Endothelial cell of umbilical vein (primary cell): ENCODE measurements around the gene AGRN. TPM values are rescaled to one million over a fixed set of nuclear protein-coding genes. Genes with fewer than 3 reads are reported as not detected.

ENCODE experiments used
- BruUV-seq: library from RNA; stranded (reverse); fragments of 400-500 nt; replicated peaks from 2 replicates; lab custom pipeline; 2021; lab: Mats Ljungman, UMichigan
- CTCF ChIA-PET: fragments of 300-600, 350-600 bp; sonication (Branson Sonifier 250); formaldehyde crosslinking; loops from one replicate; lab custom pipeline; 2021; ENCODE audit warnings: antibody characterized with exemption, inconsistent platforms; lab: Charles Lee
- POLR2A ChIA-PET: fragments of 300-600, 350-600 bp; sonication (Branson Sonifier 250); formaldehyde crosslinking; loops from one replicate; lab custom pipeline; 2021; ENCODE audit warnings: antibody characterized with exemption, inconsistent platforms; lab: Charles Lee
- DNase-seq: peaks from one replicate; pipeline ENCODE4 v3.0.0-alpha.2; 2011; ENCODE audit warnings: low read depth, low spot score
- FAIRE-seq: peaks from 2 replicates; lab custom pipeline; 2011; peaks lifted over from hg19 to GRCh38; lab: Jason Lieb, UNC
- H2AFZ ChIP-seq: 2 replicates; pipeline ENCODE4 v1.6.0; 2012; ENCODE audit warnings: low read depth, low read length, control low read depth, inconsistent platforms
- H3K27ac ChIP-seq: 2 replicates; pipeline ENCODE4 v1.5.1; 2011; ENCODE audit warnings: low read depth, mild to moderate bottlenecking, control low read depth, low read length, moderate library complexity; ENCODE audit not compliant: insufficient read depth
- H3K27me3 ChIP-seq, 2 experiments: 2 replicates each; pipeline versions ENCODE4 v1.6.0 to v1.6.1; 2011; ENCODE audit warnings: low read length in 2 of 2, mixed read lengths in 1 of 2; ENCODE audit not compliant: control insufficient read depth in 2 of 2, insufficient read depth in 2 of 2
- H3K36me3 ChIP-seq, 2 experiments: 2 replicates in 1 of 2; 3 replicates in 1 of 2; pipeline ENCODE4 v1.5.1; 2011; ENCODE audit warnings: low read length in 2 of 2, mild to moderate bottlenecking in 1 of 2, moderate library complexity in 1 of 2; ENCODE audit not compliant: control insufficient read depth in 2 of 2, insufficient read depth in 2 of 2; ENCODE audit errors: extremely low read depth in 1 of 2
- H3K4me1 ChIP-seq: 3 replicates; pipeline ENCODE4 v1.5.1; 2011; ENCODE audit warnings: mild to moderate bottlenecking, low read length; ENCODE audit not compliant: control insufficient read depth, insufficient read depth; ENCODE audit errors: extremely low read depth
- H3K4me2 ChIP-seq: 2 replicates; pipeline ENCODE4 v1.6.1; 2011; ENCODE audit warnings: low read length, control low read depth, mixed read lengths; ENCODE audit not compliant: insufficient read depth
- H3K4me3 ChIP-seq, 3 experiments: fragments of 200-600 bp in 1 of 3; sonication (generic), shearing (Covaris generic) in 1 of 3; replicated peaks in 1 of 3; 2 replicates each; pipeline ENCODE4 v1.5.1; 2011 to 2016; ENCODE audit warnings: control low read depth in 3 of 3, low read length in 3 of 3, mild to moderate bottlenecking in 2 of 3, inconsistent platforms in 1 of 3, low read depth in 1 of 3, moderate library complexity in 1 of 3; ENCODE audit not compliant: insufficient read depth in 1 of 3
- H3K79me2 ChIP-seq: 2 replicates; pipeline ENCODE4 v1.6.0; 2012; ENCODE audit warnings: low read length, inconsistent platforms; ENCODE audit not compliant: control insufficient read depth, insufficient read depth
- H3K9ac ChIP-seq: replicated peaks from 2 replicates; pipeline ENCODE3; 2011; ENCODE audit warnings: low read length, control low read depth; ENCODE audit not compliant: insufficient read depth; ENCODE audit errors: extremely low read depth
- H3K9me1 ChIP-seq: replicated peaks from 3 replicates; pipeline ENCODE4 v1.6.0; 2011; ENCODE audit warnings: mild to moderate bottlenecking, low read length; ENCODE audit not compliant: control insufficient read depth, insufficient read depth; ENCODE audit errors: extremely low read depth
- H3K9me3 ChIP-seq: replicated peaks from 2 replicates; pipeline ENCODE4 v1.5.1; 2012; ENCODE audit warnings: low read length, inconsistent platforms; ENCODE audit not compliant: control insufficient read depth, insufficient read depth
- H4K20me1 ChIP-seq: replicated peaks from 2 replicates; pipeline ENCODE3; 2011; ENCODE audit warnings: mild to moderate bottlenecking, low read length; ENCODE audit not compliant: control insufficient read depth, insufficient read depth; ENCODE audit errors: extremely low read depth
- CTCF ChIP-seq, 2 donors: IDR thresholded peaks; 1 replicate in 1 of 2; 2 replicates in 1 of 2; pipeline ENCODE4 v1.5.1; 2011; ENCODE audit warnings: low read length in 2 of 2, mild to moderate bottlenecking in 2 of 2, moderate library complexity in 2 of 2, control low read depth in 1 of 2, inconsistent platforms in 1 of 2, low read depth in 1 of 2; ENCODE audit not compliant: insufficient read depth in 1 of 2; ENCODE audit errors: extremely low read depth in 1 of 2
- FOS ChIP-seq: IDR thresholded peaks from 2 replicates; pipeline ENCODE4 v1.6.1; 2011; ENCODE audit warnings: mild to moderate bottlenecking, low read length, moderate library complexity, borderline replicate concordance; ENCODE audit not compliant: insufficient read depth
- POLR2A ChIP-seq: IDR thresholded peaks from 2 replicates; pipeline ENCODE4 v1.6.1; 2012; ENCODE audit warnings: low read depth, mild to moderate bottlenecking, control low read depth, low read length
- POLR2AphosphoS5 ChIP-seq: IDR thresholded peaks from 2 replicates; pipeline ENCODE4 v1.6.1; 2012; ENCODE audit warnings: low read depth, mild to moderate bottlenecking, control low read depth, low read length, moderate library complexity; ENCODE audit not compliant: insufficient read depth
- dilution Hi-C: fragments of 300-500 bp; cut with MboI; formaldehyde crosslinking; loops from one replicate; pipeline ENCODE4 v1.15.0; 2019; ENCODE audit warnings: low sequenced_read_pairs; ENCODE audit not compliant: extremely low pct_ligation_motif_present
- intact Hi-C: fragments of 100-400 bp; cut with micrococcal nuclease; formaldehyde crosslinking; loops from one replicate; pipeline ENCODE4 v1.10.0; 2022
- polyA plus RNA-seq, 4 experiments: library from polyadenylated mRNA; depleted of rRNA in 3 of 4; stranded (reverse) in 3 of 4; unstranded in 1 of 4; fragments of >200 nt; gene quantifications; 2 replicates each; pipeline versions ENCODE4 v1.2.1 to v1.2.3, GENCODE V29; 2011 to 2012; ENCODE audit warnings: missing spikeins in 1 of 4
- total RNA-seq: library from RNA; stranded (reverse); gene quantifications from 2 replicates; pipeline ENCODE4 v1.2.3, GENCODE V29; 2021

Gene AGRN
- total and polyA plus RNA-seq, 2 donors (not counting 3 experiments of a cell fraction or from before 2014, with no cell fraction given), result 66.6 to 67.8 TPM

- H2AFZ ChIP-seq, result no peak overlapping the region
- no peak for DNase-seq
- H3K9me1 ChIP-seq, result no peaks in the 10 kb centered on the region
- no peaks in the 10 kb centered on the region for H3K27me3 ChIP-seq
- POLR2A ChIA-PET, result no interaction called here
- no TSS peak for BruUV-seq
- H3K27ac ChIP-seq, result no peak overlapping the region
- no peaks in the 10 kb centered on the region for H3K79me2 ChIP-seq
- no peaks in the 10 kb centered on the region for H4K20me1 ChIP-seq
- TF ChIP-seq POLR2AphosphoS5 (no peak), POLR2A (no peak), CTCF (IDR thresholded peaks at IDR 0.05; ENCODE audit: extremely low read depth in 1 of 2, insufficient read depth in 1 of 2, low read depth in 1 of 2, low read length in 2 of 2) (no peak), FOS (no peak)
- no peaks in the 10 kb centered on the region for H3K36me3 ChIP-seq
- intact Hi-C loops (no loop called here), dilution Hi-C loops (no loop called here)
- no peak overlapping the region for H3K4me2 ChIP-seq
- no peak overlapping the region for H3K9ac ChIP-seq
- H3K4me3 ChIP-seq, result no peak overlapping the region
- FAIRE-seq, result no peak
- no peaks in the 10 kb centered on the region for H3K4me1 ChIP-seq
- no peaks in the 10 kb centered on the region for H3K9me3 ChIP-seq
- CTCF ChIA-PET, result interaction anchor here (0.5 to 1.7 kb wide), 3 partner anchors 34 to 219 kb away, joined by 3 read pairs; partner anchors contain the start of gene UBE2J2
Measured at GRCh38 chr1:1072849-1073742, 53.2 kb downstream of the AGRN start.
